ENCODE data around the gene PAM. TPM values are rescaled to one million over a fixed set of nuclear protein-coding genes. Genes with fewer than 3 reads are reported as not detected.

PAM gene
- total and polyA plus RNA-seq, 2 of the 8 experiments (the other 6 are each of a cell fraction or from before 2014, with no cell fraction given), result 30.4 to 67.8 TPM

GRCh38 chr5:102998224-102998623 is 243.1 kb downstream of the PAM start:
- Histone ChIP-seq H3K9ac (replicated peaks in 1 of 4; ENCODE audit: extremely low read depth in 1 of 4, low read depth in 3 of 4, low read length in 3 of 4) (no peak overlapping the region), H3K27ac (ENCODE audit: low read depth, low read length) (no peak overlapping the region), H2BK120ac (replicated peaks; ENCODE audit: low read depth, low read length) (no peak overlapping the region), H3K18ac (ENCODE audit: extremely low read depth, low read length) (no peak overlapping the region), H2AK5ac (ENCODE audit: low read depth, low read length) (no peak overlapping the region), H3K79me2 (ENCODE audit: control insufficient read depth in 1 of 2, insufficient read depth in 2 of 2, low read length in 2 of 2) (no peaks in the 10 kb centered on the region), H3K36me3 (ENCODE audit: control insufficient read depth in 2 of 4, insufficient read depth in 4 of 4, low read length in 3 of 4) (no peaks in the 10 kb centered on the region), H4K91ac (replicated peaks; ENCODE audit: insufficient read length, low read length) (no peak overlapping the region), H3K27me3 (replicated peaks in 1 of 4; ENCODE audit: control insufficient read depth in 3 of 4, extremely low read depth in 1 of 4, insufficient read depth in 3 of 4, low read length in 3 of 4) (no peaks in the 10 kb centered on the region), H3K9me3 (ENCODE audit: insufficient read depth in 2 of 2, low read depth in 1 of 2, low read length in 1 of 2) (0 out of 4 replicates have a peak, but pooled peaks cover 0 to 3% of the 10 kb centered on the region in 2 experiments), H2BK12ac (ENCODE audit: low read depth, low read length) (no peak overlapping the region), H2BK20ac (ENCODE audit: low read length) (no peak overlapping the region), H3K79me1 (ENCODE audit: low read depth, low read length) (no peaks in the 10 kb centered on the region), H2BK5ac (ENCODE audit: low read depth, low read length) (no peak overlapping the region), H3K4ac (replicated peaks; ENCODE audit: insufficient read length, low read depth, low read length) (no peak overlapping the region), H3K4me2 (ENCODE audit: insufficient read depth in 1 of 2, low read depth in 2 of 2, low read length in 2 of 2) (no peak overlapping the region), H4K20me1 (replicated peaks in 1 of 2; ENCODE audit: control insufficient read depth in 1 of 2, insufficient read depth in 2 of 2, low read length in 2 of 2) (no peaks in the 10 kb centered on the region), H2AFZ (ENCODE audit: low read length) (no peak overlapping the region), H3K23me2 (ENCODE audit: low read depth, low read length) (no peaks in the 10 kb centered on the region; the same call in 1 of the 2 replicates), H2BK15ac (ENCODE audit: low read length) (no peak overlapping the region), H4K8ac (ENCODE audit: extremely low read depth, insufficient read depth, low read length) (no peak overlapping the region), H3K56ac (replicated peaks; ENCODE audit: insufficient read length, low read depth, low read length) (no peak overlapping the region), H3K23ac (ENCODE audit: insufficient read length) (no peak overlapping the region), H3K4me3 (ENCODE audit: extremely low read depth in 1 of 4, insufficient read depth in 2 of 4, low read depth in 3 of 4, low read length in 4 of 4) (no peak overlapping the region), H3K14ac (ENCODE audit: insufficient read length) (no peak overlapping the region), H3K4me1 (replicated peaks in 1 of 4; ENCODE audit: control insufficient read depth in 3 of 4, insufficient read depth in 4 of 4, low read length in 3 of 4) (no peaks in the 10 kb centered on the region), H4K5ac (ENCODE audit: insufficient read length, low read depth, low read length) (no peak overlapping the region)
- DNase-seq (ENCODE audit: low read depth in 1 of 2, low spot score in 2 of 2), result no peak
- no peak for FAIRE-seq
- WGBS, 2 experiments (ENCODE audit: extremely low coverage in 1 of 2, insufficient coverage in 1 of 2, insufficient read length in 1 of 2, insufficient replicate concordance in 2 of 2, low coverage in 1 of 2, low lambda C conversion rate in 2 of 2, missing lambda C conversion rate in 1 of 2), result 52% methylated on average over 2 of the region's 2 CpGs; no CpG with 5 or more reads in 1 of the 2 experiments
- ChIA-PET POLR2A (ENCODE audit: partially characterized antibody) (no interaction called here), CTCF (ENCODE audit: partially characterized antibody) (no interaction called here)
- TF ChIP-seq RNF2 (IDR thresholded peaks at IDR 0.05; ENCODE audit: borderline replicate concordance, low read depth, low read length, missing control alignments, poor library complexity, severe bottlenecking), result no peak

Data from H1 (cell line).